OCI-LY1 (cell line): ENCODE measurements around the gene UPF1.

ENCODE experiments used
- EZH2 ChIP-seq: fragments of 200-600 bp; sonication (generic), shearing (Covaris generic); IDR thresholded peaks from 2 replicates; pipeline ENCODE4 v1.8.0; 2017; ENCODE audit warnings: borderline replicate concordance, mixed run types, mild to moderate bottlenecking, antibody characterized with exemption, low read length, moderate library complexity, mixed read lengths
- TF ChIP-seq, protein P1 (sequence below): fragments of 200-600 bp; sonication (generic), shearing (Covaris generic); IDR thresholded peaks from 2 replicates; pipeline ENCODE4 v1.5.1; 2017; ENCODE audit warnings: mild to moderate bottlenecking, antibody characterized with exemption, low read length, moderate library complexity, mixed read lengths

DNA sequence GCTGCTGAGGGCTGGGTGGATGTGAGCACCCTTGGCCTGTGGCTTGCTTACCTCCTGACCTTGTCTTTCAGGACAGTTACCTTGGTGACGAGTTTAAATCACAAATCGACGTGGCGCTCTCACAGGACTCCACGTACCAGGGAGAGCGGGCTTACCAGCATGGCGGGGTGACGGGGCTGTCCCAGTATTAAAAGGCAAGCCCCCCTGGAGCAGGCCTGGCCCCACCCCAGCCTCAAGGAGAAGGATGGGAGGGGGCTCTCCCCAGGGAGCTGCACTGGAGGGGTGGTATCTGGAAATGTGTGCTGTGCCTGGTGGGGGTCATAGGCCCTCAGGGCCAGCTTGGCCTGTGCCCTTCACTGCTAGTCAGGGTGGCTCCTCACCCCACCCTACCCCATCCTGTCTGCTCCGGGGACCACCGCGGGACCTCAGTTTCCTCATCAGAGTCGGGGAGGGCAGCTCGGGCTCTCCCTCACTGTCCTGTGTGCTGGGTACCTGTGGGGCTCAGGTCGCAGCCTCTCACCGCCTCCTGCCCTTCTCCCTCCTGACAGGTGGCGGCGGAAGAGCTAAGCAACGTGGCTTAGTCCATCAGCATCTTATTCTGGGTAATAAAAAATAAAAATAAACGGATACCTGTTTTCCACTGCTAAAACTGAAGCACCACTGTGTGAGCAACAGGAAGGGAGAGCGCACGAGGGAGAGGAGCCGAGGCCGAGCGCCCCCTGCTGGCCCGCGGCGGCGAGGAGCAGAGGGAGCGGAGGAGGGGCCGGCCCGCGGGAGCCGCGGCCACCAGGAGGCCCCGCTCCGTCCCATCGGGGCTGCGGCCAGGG, 34.4 kb downstream of the UPF1 start:
- TF ChIP-seq, protein P1, sequence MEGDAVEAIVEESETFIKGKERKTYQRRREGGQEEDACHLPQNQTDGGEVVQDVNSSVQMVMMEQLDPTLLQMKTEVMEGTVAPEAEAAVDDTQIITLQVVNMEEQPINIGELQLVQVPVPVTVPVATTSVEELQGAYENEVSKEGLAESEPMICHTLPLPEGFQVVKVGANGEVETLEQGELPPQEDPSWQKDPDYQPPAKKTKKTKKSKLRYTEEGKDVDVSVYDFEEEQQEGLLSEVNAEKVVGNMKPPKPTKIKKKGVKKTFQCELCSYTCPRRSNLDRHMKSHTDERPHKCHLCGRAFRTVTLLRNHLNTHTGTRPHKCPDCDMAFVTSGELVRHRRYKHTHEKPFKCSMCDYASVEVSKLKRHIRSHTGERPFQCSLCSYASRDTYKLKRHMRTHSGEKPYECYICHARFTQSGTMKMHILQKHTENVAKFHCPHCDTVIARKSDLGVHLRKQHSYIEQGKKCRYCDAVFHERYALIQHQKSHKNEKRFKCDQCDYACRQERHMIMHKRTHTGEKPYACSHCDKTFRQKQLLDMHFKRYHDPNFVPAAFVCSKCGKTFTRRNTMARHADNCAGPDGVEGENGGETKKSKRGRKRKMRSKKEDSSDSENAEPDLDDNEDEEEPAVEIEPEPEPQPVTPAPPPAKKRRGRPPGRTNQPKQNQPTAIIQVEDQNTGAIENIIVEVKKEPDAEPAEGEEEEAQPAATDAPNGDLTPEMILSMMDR: peak; percentile 96
- no peak for TF ChIP-seq EZH2
